MV-4-11 (cell line): Measurements from ENCODE around the gene METTL14.

ENCODE experiments used
- DNase-seq: peaks from one replicate; lab custom pipeline; 2025; lab: John Stamatoyannopoulos, UW

Gene METTL14

GRCh38 chr4:118759481-118759880 lies 74.3 kb downstream of the METTL14 start:
- no peak for DNase-seq

- no peak for DNase-seq
These were observed 74.9 kb downstream of the METTL14 start for GRCh38 chr4:118760092-118760491.

GRCh38 chr4:118760493-118760892 lies 75.3 kb downstream of the METTL14 start:
- no peak for DNase-seq

- no peak for DNase-seq
These were observed 76.3 kb downstream of the METTL14 start for GRCh38 chr4:118761397-118762016.

GRCh38 chr4:118762155-118762554 lies 77.0 kb downstream of the METTL14 start:
- no peak for DNase-seq

- DNase-seq, result no peak
These were observed 77.7 kb downstream of the METTL14 start for GRCh38 chr4:118762730-118763477.
